Measurements from ENCODE around the gene LYRM2. TPM values are rescaled to one million over a fixed set of nuclear protein-coding genes. Genes with fewer than 3 reads are reported as not detected.

Gene LYRM2
- total RNA-seq, 1 experiment from 2014 or later = 26.3 TPM

GRCh38 chr6:89553431-89553830 lies 85.1 kb downstream of the LYRM2 start:
- H3K9me2 ChIP-seq (ENCODE audit: insufficient read depth) = no peaks in the 10 kb centered on the region
- POLR2A ChIA-PET = no interaction called here
- CTCF ChIA-PET = no interaction called here
- RAD21 ChIA-PET (ENCODE audit: low non-redundant PET in 1 of 2, low total read pairs in 2 of 2, uncharacterized antibody in 2 of 2, unreplicated experiment in 2 of 2) = no interaction called here
- intact Hi-C loops (cut with micrococcal nuclease) = no loop called here
- H3K27ac ChIP-seq (ENCODE audit: low read depth, low read length) = no peak overlapping the region
- DNase-seq (ENCODE audit: low read depth, low spot score) (no peak), ATAC-seq (no peak)
- BruUV-seq (replicated peaks) = no TSS peak
- H4K20me1 ChIP-seq (ENCODE audit: insufficient read depth) = no peaks in the 10 kb centered on the region
- no peaks in the 10 kb centered on the region for H3K4me1 ChIP-seq (ENCODE audit: control insufficient read depth in 1 of 2, insufficient read depth in 2 of 2, low read length in 2 of 2)
- no peak for TF ChIP-seq ELF1 (IDR thresholded peaks at IDR 0.05; ENCODE audit: borderline replicate concordance, low read depth)
- no peak for TF ChIP-seq RAD21 (IDR thresholded peaks at IDR 0.05; ENCODE audit: low read depth)
- no peak for TF ChIP-seq MAX (IDR thresholded peaks at IDR 0.05)
- TF ChIP-seq EGR1 (IDR thresholded peaks at IDR 0.05; ENCODE audit: low read depth) = no peak
- no peak for TF ChIP-seq CTCF (IDR thresholded peaks at IDR 0.05 in 2 of 3, conservative IDR thresholded peaks at IDR 0.05 in 1 of 3; ENCODE audit: borderline replicate concordance in 1 of 3, insufficient read depth in 1 of 3, low read depth in 2 of 3, low read length in 2 of 3)
- no peak for TF ChIP-seq SIN3A (IDR thresholded peaks at IDR 0.05; ENCODE audit: low read depth)
- no peak for TF ChIP-seq ZFX (IDR thresholded peaks at IDR 0.05)
- TF ChIP-seq REST (IDR thresholded peaks at IDR 0.05; ENCODE audit: low read depth) = no peak
- no peak for TF ChIP-seq EZH2phosphoT487 (IDR thresholded peaks at IDR 0.05; ENCODE audit: borderline replicate concordance)
- no peak for TF ChIP-seq ZBTB33 (IDR thresholded peaks at IDR 0.05; ENCODE audit: extremely low read depth, insufficient replicate concordance, low read length)
- no peak for TF ChIP-seq CBX3 (IDR thresholded peaks at IDR 0.05; ENCODE audit: low read depth)
- TF ChIP-seq ATF3 (IDR thresholded peaks at IDR 0.05) = no peak
- no peak for TF ChIP-seq POLR2AphosphoS5 (IDR thresholded peaks at IDR 0.05; ENCODE audit: low read depth, low read length)
- no peak for TF ChIP-seq YY1 (IDR thresholded peaks at IDR 0.05; ENCODE audit: extremely low read depth, insufficient replicate concordance, low read depth, low read length)
- no peak for TF ChIP-seq FOSL1 (IDR thresholded peaks at IDR 0.05; ENCODE audit: low read depth)
- TF ChIP-seq JUND (IDR thresholded peaks at IDR 0.05) = no peak
- TF ChIP-seq EZH2 (IDR thresholded peaks at IDR 0.05) = no peak
- TF ChIP-seq SRF (IDR thresholded peaks at IDR 0.05; ENCODE audit: low read depth) = no peak
- no peak for TF ChIP-seq POLR2A (IDR thresholded peaks at IDR 0.05; ENCODE audit: borderline replicate concordance, extremely low read depth, insufficient read depth, insufficient read length)
- no peak overlapping the region for H3K9ac ChIP-seq (ENCODE audit: low read length)
- no peaks in the 10 kb centered on the region for H3K36me3 ChIP-seq (ENCODE audit: control insufficient read depth in 1 of 2, insufficient read depth in 2 of 2, low read length in 2 of 2)
- no peak overlapping the region for H2AFZ ChIP-seq (ENCODE audit: low read depth, low read length, poor library complexity, severe bottlenecking)
- H3K27me3 ChIP-seq (ENCODE audit: insufficient read depth, low read length) = no peaks in the 10 kb centered on the region
- peaks cover 0 to 12% of the 10 kb centered on the region in 2 experiments; a peak in 1 of 4 replicates for H3K9me3 ChIP-seq (ENCODE audit: control insufficient read depth in 1 of 2, insufficient read depth in 1 of 2, low read depth in 1 of 2, low read length in 2 of 2)
- no peak overlapping the region for H3K4me3 ChIP-seq (replicated peaks in 1 of 2; ENCODE audit: low read depth in 1 of 2, low read length in 2 of 2)
- no peak overlapping the region for H3K4me2 ChIP-seq (ENCODE audit: low read length)
- H3K79me2 ChIP-seq (ENCODE audit: insufficient read depth, low read length) = no peaks in the 10 kb centered on the region

Data from HCT116 (cell line).